DOHH2 (cell line): Measurements from ENCODE around the gene SLC25A30.

Experiments
- EZH2phosphoT487 ChIP-seq: fragments of 200-600 bp; sonication (generic); IDR thresholded peaks from 2 replicates; pipeline ENCODE4 v1.6.1; 2017; ENCODE audit warnings: borderline replicate concordance, mild to moderate bottlenecking, antibody characterized with exemption, low read length, moderate library complexity, mixed read lengths
- TF ChIP-seq, protein P1 (sequence below): fragments of 200-600 bp; sonication (generic); IDR thresholded peaks from one replicate; pipeline ENCODE4 v1.5.1; 2014; ENCODE audit warnings: antibody characterized with exemption, mild to moderate bottlenecking, low read depth, low read length; ENCODE audit not compliant: poor library complexity, severe bottlenecking

DNA sequence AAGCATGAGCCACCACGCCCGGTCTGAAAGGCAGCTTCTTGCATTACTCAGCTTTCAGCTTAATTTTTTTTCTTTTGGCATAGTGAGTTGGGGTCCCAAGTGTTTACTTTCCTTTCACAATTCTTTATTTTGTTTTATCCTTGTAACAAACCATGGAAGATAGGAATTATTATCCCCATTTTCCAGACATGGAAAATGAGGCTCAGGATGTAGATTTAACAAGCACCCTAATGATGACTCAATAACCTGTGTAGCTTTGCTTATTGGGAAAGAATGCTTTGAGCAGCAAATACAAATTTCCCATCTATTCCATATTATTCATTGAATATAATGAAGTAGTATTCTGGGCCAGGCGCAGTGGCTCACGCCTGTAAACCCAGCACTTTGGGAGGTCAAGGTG is 33.1 kb upstream of the SLC25A30 start:
- TF ChIP-seq, protein P1, sequence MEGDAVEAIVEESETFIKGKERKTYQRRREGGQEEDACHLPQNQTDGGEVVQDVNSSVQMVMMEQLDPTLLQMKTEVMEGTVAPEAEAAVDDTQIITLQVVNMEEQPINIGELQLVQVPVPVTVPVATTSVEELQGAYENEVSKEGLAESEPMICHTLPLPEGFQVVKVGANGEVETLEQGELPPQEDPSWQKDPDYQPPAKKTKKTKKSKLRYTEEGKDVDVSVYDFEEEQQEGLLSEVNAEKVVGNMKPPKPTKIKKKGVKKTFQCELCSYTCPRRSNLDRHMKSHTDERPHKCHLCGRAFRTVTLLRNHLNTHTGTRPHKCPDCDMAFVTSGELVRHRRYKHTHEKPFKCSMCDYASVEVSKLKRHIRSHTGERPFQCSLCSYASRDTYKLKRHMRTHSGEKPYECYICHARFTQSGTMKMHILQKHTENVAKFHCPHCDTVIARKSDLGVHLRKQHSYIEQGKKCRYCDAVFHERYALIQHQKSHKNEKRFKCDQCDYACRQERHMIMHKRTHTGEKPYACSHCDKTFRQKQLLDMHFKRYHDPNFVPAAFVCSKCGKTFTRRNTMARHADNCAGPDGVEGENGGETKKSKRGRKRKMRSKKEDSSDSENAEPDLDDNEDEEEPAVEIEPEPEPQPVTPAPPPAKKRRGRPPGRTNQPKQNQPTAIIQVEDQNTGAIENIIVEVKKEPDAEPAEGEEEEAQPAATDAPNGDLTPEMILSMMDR: no peak
- TF ChIP-seq EZH2phosphoT487: no peak
